GM18526 (cell line): ENCODE measurements around the gene AHCTF1.

ENCODE experiments used
- POLR2A ChIP-seq: IDR thresholded peaks from 3 replicates; pipeline ENCODE4 v1.6.1; 2011; ENCODE audit not compliant: insufficient read length; ENCODE audit errors: extremely low read depth

The AHCTF1 gene

DNA sequence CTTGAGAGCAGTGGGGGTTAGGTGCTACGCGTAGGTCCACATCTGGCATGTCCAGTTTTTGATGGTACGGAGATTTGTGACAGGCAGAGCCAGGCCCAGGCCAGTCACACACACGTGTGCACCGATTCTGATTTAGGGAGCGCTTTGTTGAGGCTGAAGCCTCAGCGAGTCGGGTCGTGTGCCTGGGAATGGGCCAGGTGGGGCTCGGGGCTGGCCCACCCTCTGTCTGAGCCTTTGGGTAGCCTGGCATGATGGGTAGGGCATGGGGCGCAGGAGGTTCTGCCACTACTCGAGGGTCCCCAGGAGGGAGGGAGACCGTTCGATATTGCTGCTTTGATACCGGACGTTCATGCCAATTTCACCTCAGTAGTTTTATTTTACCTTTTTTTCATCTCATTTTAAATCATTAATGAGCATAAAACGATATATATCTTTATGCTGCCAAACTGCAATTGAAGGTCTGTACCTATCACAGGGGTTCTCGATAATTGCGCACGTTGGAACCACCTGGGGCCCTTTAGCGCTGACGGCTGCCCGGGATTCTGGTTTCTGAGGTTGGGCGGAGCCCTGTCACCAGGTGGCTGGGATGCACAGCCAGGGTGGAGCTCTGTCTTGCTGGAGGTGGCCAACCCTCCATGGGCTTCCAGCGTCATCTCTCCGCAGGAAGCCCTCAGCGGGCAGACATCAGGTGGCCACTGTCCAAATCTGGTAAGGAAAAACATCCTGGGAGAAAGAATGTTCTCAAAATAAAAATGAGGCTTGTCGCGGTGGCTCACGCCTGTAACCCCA is 135.6 kb downstream of the AHCTF1 start:
- TF ChIP-seq POLR2A = no peak

DNA sequence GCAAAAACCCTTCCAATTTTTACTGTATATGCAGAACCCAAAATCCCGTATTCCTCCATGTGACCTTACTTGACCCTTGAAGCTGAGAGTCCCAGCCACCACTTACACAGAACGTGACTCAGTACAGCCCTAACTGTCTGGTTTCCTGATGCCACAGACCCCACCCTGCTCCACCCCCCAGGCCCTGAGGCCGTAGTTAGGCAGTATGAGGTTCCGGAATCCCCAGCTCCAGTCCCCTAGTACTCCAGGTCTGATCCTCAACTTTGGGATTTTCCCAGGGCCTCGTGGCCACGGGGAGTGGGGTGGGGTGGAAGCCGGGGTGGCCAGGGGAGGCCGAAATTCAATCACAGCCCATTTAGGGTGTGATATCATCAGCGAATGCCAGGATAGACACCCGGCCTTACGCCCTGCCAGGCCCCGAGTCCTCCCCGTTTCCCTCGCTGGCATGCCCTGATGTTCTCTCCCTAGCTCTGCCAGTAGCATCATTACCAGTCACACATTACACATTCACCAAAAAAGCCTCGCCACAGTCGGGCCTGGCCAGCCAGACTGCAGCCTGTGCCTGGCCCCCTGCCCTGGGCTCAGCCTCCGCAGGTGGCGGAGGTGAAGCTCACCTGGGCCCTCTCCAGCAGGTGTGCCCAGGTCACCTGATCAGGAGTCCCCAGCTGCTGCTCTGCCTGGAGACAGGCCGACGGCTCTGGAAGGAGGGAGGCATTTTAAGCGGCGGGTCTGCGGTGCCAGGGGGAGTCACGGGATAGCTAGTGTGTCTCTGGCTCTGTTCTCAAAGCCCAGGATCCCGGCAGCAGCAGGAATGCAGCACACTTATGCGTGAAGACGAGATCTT is 136.7 kb downstream of the AHCTF1 start:
- no peak for TF ChIP-seq POLR2A

- no peak for TF ChIP-seq POLR2A
These were observed 137.5 kb downstream of the AHCTF1 start for GRCh38 chr1:246794048-246794827.

GRCh38 chr1:246793356-246793896 is 138.3 kb downstream of the AHCTF1 start:
- no peak for TF ChIP-seq POLR2A

DNA sequence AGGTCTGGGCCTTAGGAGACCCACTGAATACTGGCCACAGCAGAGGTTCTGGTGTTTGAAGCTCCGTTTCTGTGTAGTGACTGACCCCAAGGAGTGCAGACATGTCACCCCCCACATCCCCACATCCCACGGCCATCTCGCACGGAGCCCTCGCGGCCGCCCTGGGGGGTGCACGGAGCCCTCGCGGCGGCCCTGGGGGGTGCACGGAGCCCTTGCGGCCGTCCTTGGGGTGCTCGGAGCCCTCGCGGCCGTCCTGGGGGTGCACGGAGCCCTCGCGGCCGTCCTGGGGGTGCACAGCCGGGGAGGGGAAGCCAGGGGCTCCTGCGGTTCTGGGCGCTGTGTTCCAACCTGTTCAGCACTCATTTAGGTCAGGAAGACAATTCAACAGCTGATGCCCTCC is 139.1 kb downstream of the AHCTF1 start:
- no peak for TF ChIP-seq POLR2A

DNA sequence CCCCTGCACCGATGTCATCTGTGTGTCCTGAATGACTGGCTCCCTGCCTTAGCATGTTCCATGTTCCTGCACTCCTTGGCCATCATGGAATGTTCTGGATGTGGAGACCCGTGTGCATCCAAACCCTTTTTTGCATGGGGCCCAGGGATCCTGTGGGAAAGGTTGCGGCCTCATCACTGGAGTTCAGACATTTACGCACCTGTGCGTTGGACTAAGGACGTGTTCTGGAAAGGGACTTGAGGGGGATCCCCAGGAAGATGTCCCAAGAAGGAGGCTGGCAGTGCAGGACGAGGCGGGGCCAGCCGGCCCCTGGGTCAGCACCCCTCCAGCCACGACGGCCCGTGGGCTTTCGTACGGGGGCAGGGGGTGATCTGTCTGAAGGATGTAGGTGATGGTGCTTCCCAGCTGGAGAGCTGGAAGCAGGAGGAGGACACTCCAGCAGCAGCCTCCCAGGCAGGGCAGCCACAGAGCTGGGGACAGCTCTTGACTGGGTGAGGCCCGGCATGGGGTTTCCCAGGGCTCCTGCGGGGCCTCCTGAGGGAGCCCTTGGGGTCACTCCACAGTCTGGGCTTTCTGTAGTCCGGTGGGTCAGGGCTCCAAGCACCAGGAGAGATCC is 140.3 kb downstream of the AHCTF1 start:
- TF ChIP-seq POLR2A = no peak

DNA sequence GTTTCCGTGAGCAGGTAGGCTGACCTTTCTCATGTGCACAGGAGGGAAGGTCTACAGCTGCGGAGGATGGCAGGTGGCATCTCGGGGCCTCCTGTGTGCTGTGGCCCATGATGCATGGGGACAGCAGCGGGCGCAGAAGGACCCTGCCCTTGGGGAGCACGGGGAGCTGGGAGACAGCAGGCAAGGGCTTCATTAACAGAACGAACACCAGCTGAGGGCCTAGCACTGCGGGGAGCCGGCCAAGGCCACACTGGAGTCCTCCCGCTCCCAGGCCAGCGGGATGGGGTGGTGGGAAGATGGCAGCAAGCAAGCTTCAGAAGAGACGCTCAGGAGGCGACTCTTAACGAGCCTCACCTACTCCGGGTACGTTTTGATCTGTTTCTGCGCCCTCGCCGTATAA is 140.9 kb downstream of the AHCTF1 start:
- TF ChIP-seq POLR2A = no peak

DNA sequence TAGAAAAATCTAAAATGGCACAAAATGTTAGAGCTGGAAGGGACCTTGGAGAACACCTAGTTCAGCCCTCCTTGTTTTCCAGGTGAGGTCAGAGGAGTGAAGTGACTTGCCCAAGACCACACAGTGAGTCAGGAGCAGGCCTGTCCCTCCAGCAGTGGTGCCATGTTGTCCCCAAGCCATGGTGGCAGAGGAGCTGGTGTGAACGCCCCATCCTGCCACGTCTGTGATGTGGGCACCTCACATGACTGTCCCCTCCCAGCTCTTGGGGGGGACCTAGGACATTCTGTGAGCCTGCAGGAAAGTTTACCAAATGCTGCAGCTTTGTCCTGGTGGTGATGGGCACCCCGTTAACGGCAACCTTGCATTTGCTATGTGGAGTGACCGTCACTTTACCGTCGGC is 141.4 kb downstream of the AHCTF1 start:
- no peak for TF ChIP-seq POLR2A

- no peak for TF ChIP-seq POLR2A
These were observed 142.1 kb downstream of the AHCTF1 start for GRCh38 chr1:246789454-246790339.
